Sigmoid colon (tissue), 7 donors: ENCODE data around the gene HUWE1. TPM values are rescaled to one million over a fixed set of nuclear protein-coding genes. Genes with fewer than 3 reads are reported as not detected.

Experiments
- DNase-seq: peaks from one replicate; pipeline ENCODE4 v3.0.0-alpha.2; 2019
- H3K27ac ChIP-seq, 4 donors: fragments of 200-600 bp; sonication (generic); one replicate each; pipeline ENCODE4 v1.5.1; 2016 to 2019; ENCODE audit warnings: mild to moderate bottlenecking in 1 of 4
- H3K27me3 ChIP-seq, 3 donors: fragments of 200-600 bp; sonication (generic); one replicate each; pipeline ENCODE4 v1.5.1; 2019; ENCODE audit warnings: mild to moderate bottlenecking in 1 of 3
- H3K36me3 ChIP-seq, 4 donors: fragments of 200-600 bp; sonication (generic); one replicate each; pipeline ENCODE4 v1.5.1; 2016 to 2019
- H3K4me1 ChIP-seq, 4 donors: fragments of 200-600 bp; sonication (generic); one replicate each; pipeline ENCODE4 v1.5.1; 2017 to 2019
- H3K4me3 ChIP-seq, 4 donors: fragments of 200-600 bp; sonication (generic); one replicate each; pipeline ENCODE4 v1.5.1; 2017 to 2019; ENCODE audit warnings: mild to moderate bottlenecking in 2 of 4, moderate library complexity in 1 of 4
- H3K9me3 ChIP-seq, 4 donors: fragments of 200-600 bp in 3 of 4; sonication (generic) in 3 of 4; one replicate each; pipeline versions ENCODE4 v1.5.1 to v1.6.1; 2013 to 2019
- EP300 ChIP-seq, 4 donors: sonication (generic); formaldehyde crosslinking; IDR thresholded peaks; one replicate each; pipeline ENCODE4 v1.6.1; 2017; ENCODE audit warnings: antibody characterized with exemption in 4 of 4
- POLR2A ChIP-seq, 2 donors: fragments of 450-650 bp; IDR thresholded peaks; one replicate each; pipeline ENCODE4 v1.6.1; 2016; ENCODE audit warnings: antibody characterized with exemption in 2 of 2, mild to moderate bottlenecking in 2 of 2, moderate library complexity in 2 of 2
- POLR2AphosphoS5 ChIP-seq, 4 donors: sonication (generic); formaldehyde crosslinking; IDR thresholded peaks; one replicate each; pipeline ENCODE4 v1.6.1; 2017; ENCODE audit warnings: antibody characterized with exemption in 4 of 4
- WGBS, 2 donors: extraction: QIAGEN DNeasy Blood & Tissue Kit; methylation state at CpG; one replicate each; pipeline ENCODE4 v1.1.7; 2013; 5-methylcytosine and 5-hydroxymethylcytosine counted together
- intact Hi-C: fragments of 100-400 bp; cut with DNase I; formaldehyde crosslinking; loops from one replicate; pipeline ENCODE4 v1.15.1; 2023
- polyA plus RNA-seq, 3 donors: library from polyadenylated mRNA; stranded (reverse); fragments of 200-250 nt; gene quantifications; one replicate each; pipeline ENCODE4 v1.2.3, GENCODE V29; 2013
- total RNA-seq, 4 donors: library from RNA; depleted of rRNA; stranded (reverse); fragments of >200 nt; gene quantifications; one replicate each; pipeline ENCODE4 v1.1.0, GENCODE V29; 2016
- TF ChIP-seq, protein P1 (sequence below), 4 experiments: fragments of 450-650 bp in 3 of 4; fragments of 200-600 bp in 1 of 4; IDR thresholded peaks; one replicate each; pipeline ENCODE4 v1.5.1; 2016 to 2019; ENCODE audit warnings: antibody characterized with exemption in 4 of 4, mild to moderate bottlenecking in 3 of 4, moderate library complexity in 2 of 4
- donor health status: healthy with polysubstance abuse.
- donor health status: Bipolar disorder and iron deficiency.
- donor health status: healthy.

HUWE1 gene
- total and polyA plus RNA-seq, 7 donors: 12.3 to 103 (median 75.3) TPM

DNA sequence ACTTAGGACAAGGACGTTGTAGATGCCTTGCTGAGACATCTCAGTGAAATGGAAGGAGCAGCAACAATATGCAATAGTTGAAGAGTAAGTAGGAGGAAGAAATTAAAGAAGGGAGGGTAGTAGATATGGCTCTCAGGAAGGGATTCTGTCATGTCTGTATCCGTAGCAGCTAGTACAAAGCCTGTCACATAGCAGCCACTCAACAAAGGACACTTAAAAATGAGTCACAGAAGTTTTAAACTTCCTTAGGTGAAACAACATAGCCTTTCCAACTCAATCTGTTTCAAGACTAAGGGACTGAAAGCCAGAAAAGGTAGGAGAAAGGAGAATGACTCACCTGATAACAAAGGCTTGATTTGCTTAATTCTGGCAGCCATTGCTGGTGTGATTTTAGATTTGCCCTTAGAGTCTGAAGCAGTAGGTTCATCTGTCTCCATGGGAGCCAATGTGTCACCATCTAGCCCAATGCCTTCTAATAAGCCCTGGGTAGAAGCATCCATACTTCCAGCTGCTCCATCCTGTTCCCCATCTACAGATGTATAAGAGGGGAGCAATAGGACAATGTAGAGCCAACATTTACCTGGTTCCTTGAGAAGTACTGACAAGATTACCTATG, 86.6 kb downstream of the HUWE1 start:
- 78 to 82% methylated on average over 2 of the region's 2 CpGs for WGBS, 2 donors
- Histone ChIP-seq H3K27me3 (no peaks in the 10 kb centered on the region), H3K36me3 (peaks cover 0 to 66% (median 5%) of the 10 kb centered on the region in 4 donors), H3K4me1 (no peaks in the 10 kb centered on the region), H3K4me3 (no peak overlapping the region), H3K27ac (no peak overlapping the region), H3K9me3 (no peaks in the 10 kb centered on the region)
- intact Hi-C loops: no loop called here
- TF ChIP-seq EP300 (IDR thresholded peaks at IDR 0.05) (no peak), POLR2A (IDR thresholded peaks at IDR 0.05) (no peak), POLR2AphosphoS5 (IDR thresholded peaks at IDR 0.05) (no peak)
- TF ChIP-seq, protein P1, sequence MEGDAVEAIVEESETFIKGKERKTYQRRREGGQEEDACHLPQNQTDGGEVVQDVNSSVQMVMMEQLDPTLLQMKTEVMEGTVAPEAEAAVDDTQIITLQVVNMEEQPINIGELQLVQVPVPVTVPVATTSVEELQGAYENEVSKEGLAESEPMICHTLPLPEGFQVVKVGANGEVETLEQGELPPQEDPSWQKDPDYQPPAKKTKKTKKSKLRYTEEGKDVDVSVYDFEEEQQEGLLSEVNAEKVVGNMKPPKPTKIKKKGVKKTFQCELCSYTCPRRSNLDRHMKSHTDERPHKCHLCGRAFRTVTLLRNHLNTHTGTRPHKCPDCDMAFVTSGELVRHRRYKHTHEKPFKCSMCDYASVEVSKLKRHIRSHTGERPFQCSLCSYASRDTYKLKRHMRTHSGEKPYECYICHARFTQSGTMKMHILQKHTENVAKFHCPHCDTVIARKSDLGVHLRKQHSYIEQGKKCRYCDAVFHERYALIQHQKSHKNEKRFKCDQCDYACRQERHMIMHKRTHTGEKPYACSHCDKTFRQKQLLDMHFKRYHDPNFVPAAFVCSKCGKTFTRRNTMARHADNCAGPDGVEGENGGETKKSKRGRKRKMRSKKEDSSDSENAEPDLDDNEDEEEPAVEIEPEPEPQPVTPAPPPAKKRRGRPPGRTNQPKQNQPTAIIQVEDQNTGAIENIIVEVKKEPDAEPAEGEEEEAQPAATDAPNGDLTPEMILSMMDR (IDR thresholded peaks at IDR 0.05): no peak
- no peak for DNase-seq

DNA sequence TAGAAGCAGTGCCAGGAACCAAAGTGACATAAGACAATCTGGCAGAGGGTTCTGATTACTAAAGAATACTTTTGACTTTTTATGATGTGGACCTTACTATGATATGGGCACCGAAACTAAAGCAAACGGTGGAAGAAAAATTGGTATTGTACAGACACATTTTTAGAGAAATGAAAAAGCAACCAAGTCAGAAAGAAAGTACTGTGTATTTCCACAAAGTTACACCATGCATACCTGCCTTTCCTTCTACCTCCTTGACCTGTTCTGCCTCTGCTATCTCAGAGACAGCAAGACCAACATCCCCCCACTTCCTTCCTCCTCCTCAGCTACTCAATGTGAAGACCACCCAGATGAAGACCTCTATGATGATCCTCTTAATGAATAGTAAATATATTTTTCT, 88.3 kb downstream of the HUWE1 start:
- H3K4me1 ChIP-seq: no peaks in the 10 kb centered on the region
- intact Hi-C loops: no loop called here

GRCh38 chrX:53595266-53595810, 91.2 kb downstream of the HUWE1 start:
- Histone ChIP-seq H3K9me3 (no peaks in the 10 kb centered on the region), H3K27ac (no peak overlapping the region), H3K4me3 (no peak overlapping the region), H3K27me3 (no peaks in the 10 kb centered on the region), H3K4me1 (no peaks in the 10 kb centered on the region), H3K36me3 (peaks cover 11 to 66% (median 17%) of the 10 kb centered on the region in 4 donors)
- 75 to 86% methylated on average over 7 of the region's 7 CpGs for WGBS, 2 donors
- DNase-seq: no peak
- TF ChIP-seq POLR2A (IDR thresholded peaks at IDR 0.05) (no peak), EP300 (IDR thresholded peaks at IDR 0.05) (no peak)
- intact Hi-C loops: no loop called here

More for the DNA sequence above, 88.3 kb downstream of the HUWE1 start:
- TF ChIP-seq POLR2AphosphoS5 (IDR thresholded peaks at IDR 0.05) (no peak), EP300 (IDR thresholded peaks at IDR 0.05) (no peak), POLR2A (IDR thresholded peaks at IDR 0.05) (no peak)
- TF ChIP-seq, protein P1 (IDR thresholded peaks at IDR 0.05): no peak
- no peak for DNase-seq
- H3K27ac ChIP-seq: no peak overlapping the region
- H3K9me3 ChIP-seq: no peaks in the 10 kb centered on the region
- WGBS, 2 donors: 71 to 75% methylated on average over 2 of the region's 2 CpGs
- no peaks in the 10 kb centered on the region for H3K27me3 ChIP-seq
- no peak overlapping the region for H3K4me3 ChIP-seq
- peaks cover under 1 to 64% (median 6%) of the 10 kb centered on the region in 4 donors for H3K36me3 ChIP-seq

GRCh38 chrX:53594354-53594753, 92.2 kb downstream of the HUWE1 start:
- H3K27me3 ChIP-seq: no peaks in the 10 kb centered on the region
- H3K9me3 ChIP-seq: no peaks in the 10 kb centered on the region
- intact Hi-C loops: no loop called here
- H3K4me1 ChIP-seq: no peaks in the 10 kb centered on the region
- TF ChIP-seq EP300 (IDR thresholded peaks at IDR 0.05): no peak
- TF ChIP-seq POLR2AphosphoS5 (IDR thresholded peaks at IDR 0.05): no peak
- no peak for TF ChIP-seq POLR2A (IDR thresholded peaks at IDR 0.05)
- TF ChIP-seq, protein P1 (IDR thresholded peaks at IDR 0.05): no peak
- H3K4me3 ChIP-seq: no peak overlapping the region
- no peak overlapping the region for H3K27ac ChIP-seq
- no peak for DNase-seq
- peaks cover 11 to 66% (median 23%) of the 10 kb centered on the region in 4 donors for H3K36me3 ChIP-seq
- WGBS, 2 donors: 78 to 79% methylated on average over 1 of the region's 1 CpG

DNA sequence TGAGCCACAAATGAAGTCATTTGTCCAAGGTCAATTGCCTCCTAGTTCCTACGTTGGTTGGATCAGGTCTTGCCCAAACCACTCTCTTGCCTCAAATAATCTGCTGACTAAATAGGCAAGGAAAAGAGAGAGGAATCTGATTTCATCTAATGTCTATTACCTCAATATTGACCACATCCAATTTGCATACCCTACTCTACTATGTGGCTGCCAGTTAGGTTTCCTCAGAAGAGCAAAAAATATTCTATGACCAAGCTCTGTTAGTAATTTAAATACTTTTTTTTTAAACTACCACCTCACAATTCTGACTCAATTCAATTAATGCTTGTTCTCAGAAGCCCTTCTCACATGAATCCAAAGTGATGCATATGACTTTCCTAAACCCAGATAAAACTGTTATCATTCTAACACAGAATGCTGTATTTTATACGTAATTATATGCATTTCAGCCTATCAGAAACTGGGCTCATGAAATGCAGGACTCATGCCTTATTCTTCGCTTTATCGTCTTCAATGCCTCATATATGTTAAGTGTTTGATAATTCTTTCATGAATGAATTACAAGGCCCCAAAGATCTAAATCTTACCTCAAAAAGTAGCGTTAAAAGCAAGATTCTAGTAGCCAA, 98.6 kb downstream of the HUWE1 start:
- 88 to 95% methylated on average over 5 of the region's 5 CpGs for WGBS, 2 donors
- Histone ChIP-seq H3K27ac (no peak overlapping the region), H3K36me3 (peaks cover 16 to 100% (median 49%) of the 10 kb centered on the region in 4 donors), H3K4me1 (no peaks in the 10 kb centered on the region), H3K4me3 (no peak overlapping the region), H3K27me3 (no peaks in the 10 kb centered on the region), H3K9me3 (no peaks in the 10 kb centered on the region)
- intact Hi-C loops: no loop called here
- TF ChIP-seq POLR2AphosphoS5 (IDR thresholded peaks at IDR 0.05) (no peak), EP300 (IDR thresholded peaks at IDR 0.05) (no peak), POLR2A (IDR thresholded peaks at IDR 0.05) (no peak)
- TF ChIP-seq, protein P1 (IDR thresholded peaks at IDR 0.05): no peak
- DNase-seq: no peak
